Suppressor macrophage treated with lipopolysaccharide for 4 hours (primary cell): ENCODE measurements around the gene ITGA4.
A peak's percentile ranks its signal among the peaks of the same experiment; 100 is the strongest.

Experiments
- DNase-seq: peaks from one replicate; pipeline ENCODE4 v3.0.0-alpha.2; 2020

Gene ITGA4

GRCh38 chr2:181459621-181460021, 2.4 kb downstream of the ITGA4 start:
- no peak for DNase-seq

DNA sequence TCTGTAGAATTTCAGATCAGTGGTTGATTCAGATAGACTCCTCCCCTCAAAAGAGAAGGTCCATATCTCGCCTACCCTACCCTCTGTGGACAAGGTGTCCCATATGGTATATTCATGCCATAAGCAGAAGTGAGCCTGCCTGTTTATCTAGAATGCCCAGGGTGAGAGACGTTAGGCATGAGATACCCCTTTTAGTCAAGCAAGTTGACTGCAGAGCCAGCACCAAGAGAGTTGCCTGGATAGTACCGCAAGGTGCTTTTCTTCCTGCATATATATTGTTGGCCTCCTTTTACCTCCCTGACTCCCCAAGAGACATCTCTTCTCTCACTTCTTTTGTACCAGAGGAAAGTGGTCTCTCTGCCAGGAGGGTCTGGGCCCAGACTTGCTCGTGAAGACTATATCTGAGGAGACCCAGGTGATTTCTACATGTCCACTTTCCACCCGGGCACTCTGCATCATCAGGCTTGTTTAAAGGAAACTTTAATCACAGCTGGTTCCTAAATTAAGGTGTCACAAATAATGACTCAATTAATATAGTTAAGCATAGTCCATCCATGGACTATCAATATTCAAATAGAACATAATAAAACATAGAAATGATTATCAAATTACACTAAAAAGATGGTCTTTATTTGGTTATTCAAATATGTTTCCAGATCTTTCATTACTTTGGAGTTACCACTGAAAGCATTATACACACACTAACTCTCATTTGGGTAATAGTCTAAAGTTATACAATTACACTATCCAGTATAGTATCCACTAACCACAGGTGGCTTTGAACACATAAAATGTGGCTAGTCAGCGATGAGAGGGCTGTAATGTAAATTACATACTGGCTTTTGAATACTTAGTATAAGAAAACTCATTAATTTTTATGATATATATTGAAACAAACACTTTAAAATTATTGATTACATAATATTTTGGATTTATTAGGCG, 4.1 kb downstream of the ITGA4 start:
- DNase-seq, result no peak

DNA sequence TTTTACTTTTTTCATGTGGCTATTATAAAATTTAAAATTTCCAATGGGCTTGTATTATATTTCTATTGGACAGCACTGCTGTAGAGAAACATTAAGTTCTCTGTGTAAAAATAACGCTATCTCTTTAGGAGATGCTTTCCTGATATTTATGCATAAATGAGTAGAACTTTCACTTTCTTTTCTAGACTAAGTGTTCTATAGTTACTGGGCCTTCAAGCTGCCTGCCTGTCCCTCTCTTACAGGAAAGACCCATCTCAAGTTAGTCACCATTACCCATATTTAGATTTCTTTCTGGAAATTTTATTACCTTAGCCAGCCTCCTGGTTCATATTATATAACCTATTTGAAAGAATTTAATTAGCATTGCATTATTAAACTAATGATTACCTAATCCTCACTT, 4.8 kb downstream of the ITGA4 start:
- peak; percentile 54 for DNase-seq

- DNase-seq, result no peak
These were observed 6.4 kb downstream of the ITGA4 start for GRCh38 chr2:181463588-181463987.

DNA sequence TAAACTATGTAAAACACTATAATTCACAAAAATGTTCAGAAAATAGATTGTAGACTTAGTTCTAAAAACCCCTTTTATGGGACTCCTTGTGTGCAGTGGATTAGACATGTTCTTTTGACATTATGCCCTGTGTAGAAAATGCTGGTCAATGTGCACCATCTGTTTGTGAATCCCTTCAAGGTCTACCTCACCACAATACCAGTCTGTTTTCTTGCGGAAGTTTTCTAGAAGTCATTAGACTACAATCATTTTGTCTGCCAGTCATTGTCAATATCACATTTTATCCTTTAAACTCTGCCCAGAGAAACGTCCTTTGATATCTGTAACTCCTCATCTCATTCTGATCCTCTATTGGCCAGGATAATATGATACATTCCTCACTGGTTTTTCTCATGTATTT, 7.8 kb downstream of the ITGA4 start:
- no peak for DNase-seq

DNA sequence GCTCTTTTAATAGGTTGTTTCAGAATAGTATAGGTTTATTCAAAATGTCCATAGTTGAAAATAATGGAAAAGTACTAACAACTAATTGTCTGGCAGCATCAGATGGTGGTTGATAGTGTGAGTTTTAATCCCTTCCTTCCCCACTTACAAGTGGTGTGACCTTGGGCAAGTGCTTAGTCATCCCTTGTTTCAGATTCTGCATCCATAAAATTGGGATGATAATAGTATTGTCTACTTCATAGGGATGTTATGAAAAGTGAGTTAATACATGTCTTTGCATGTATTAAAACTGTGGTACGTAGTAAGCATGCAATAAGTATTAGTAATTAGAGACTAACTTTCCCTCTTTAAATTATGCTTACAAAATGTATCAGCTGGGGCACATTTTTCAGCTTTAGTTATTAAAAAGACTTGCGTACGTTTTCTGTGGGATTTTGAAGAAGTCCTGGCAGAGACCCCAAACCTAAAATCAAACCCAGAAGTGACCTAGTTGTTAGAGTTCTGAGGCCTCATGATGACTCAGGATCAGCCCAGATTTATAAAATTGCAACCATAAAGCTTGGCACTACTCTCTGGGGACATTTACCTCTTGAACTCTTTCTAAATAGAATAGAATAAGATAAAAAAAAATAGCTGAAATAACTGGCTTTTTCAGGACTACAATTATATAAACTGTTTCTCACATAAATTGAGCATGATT, 8.6 kb downstream of the ITGA4 start:
- DNase-seq, result peak; percentile 33

DNA sequence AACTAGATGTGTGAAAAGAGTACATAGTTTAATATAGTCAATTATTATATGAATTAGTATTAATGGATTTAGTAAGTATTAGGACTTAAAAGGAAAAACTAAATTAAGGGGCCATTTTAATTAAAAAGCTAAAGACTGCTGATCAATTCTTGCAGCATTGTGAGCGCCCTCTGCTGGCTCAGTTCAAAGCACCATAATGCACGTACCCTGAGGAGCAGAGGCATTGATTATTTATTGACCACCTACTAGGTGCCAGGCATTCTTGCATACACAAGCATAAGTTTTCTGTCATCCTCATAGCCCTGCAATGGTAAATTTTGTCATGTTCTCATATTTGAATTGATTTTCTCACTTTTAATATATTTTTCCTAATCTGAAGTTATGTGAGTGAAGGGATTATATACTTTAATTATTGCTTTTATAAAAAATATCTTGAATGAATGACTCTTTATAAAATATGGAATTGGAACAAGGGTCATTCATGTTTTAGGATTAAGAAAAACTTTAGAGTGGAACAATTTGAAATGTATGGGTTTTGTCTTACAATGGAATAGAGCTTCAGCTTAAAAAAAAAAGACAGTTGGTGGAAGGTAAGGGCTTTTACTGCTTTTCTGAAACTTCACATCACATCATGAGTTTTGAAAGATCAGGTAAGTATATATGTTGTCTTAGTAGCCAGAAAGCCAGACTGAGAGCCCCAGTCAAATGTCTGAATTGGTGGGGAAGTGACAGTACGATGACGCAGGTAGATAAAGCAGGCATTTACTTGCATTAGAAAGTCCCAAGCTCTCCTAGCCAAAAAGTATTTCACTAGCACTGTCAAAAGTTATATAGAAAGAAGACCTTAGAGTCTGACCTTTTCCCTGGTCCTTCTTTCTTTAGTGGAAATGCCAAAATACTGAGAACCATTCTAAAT, 9.7 kb downstream of the ITGA4 start:
- DNase-seq, result peak; percentile 71

DNA sequence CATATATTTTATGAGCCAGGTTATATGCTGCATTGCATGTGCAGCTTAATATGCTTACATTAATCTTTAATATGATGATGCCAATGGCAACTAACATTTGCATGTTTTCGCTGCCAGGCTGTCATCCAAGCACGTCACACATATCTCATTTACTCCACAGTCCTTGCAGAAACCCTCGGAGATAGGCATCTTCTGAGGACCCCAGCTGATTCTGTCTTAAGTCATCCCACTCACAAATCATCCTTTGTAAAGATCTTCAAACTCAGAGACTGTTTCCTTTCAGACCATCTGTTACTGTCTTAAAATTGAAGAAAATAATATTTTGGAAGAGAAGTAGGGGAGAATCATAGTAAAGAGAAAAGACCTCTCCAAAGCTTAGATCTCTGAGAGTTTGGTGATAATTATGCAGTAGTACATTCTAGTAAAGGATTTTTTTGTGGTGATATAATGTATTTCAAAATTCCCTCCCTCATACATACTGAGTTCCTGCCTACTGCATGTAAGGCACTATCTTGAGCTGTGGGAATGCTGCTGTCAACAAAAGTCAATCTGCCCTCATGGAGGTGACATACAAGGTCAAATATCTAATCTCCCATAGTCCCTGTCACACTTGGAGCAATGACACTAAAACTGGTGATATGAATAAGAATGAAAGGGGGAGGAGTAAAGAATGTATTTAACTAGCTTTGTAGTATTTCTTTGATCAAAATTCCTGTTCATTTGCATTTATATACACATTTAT, 11.0 kb downstream of the ITGA4 start:
- no peak for DNase-seq

- DNase-seq, result no peak
These were observed 11.6 kb downstream of the ITGA4 start for GRCh38 chr2:181468811-181469210.

- no peak for DNase-seq
These were observed 14.0 kb downstream of the ITGA4 start for GRCh38 chr2:181471226-181471625.

DNA sequence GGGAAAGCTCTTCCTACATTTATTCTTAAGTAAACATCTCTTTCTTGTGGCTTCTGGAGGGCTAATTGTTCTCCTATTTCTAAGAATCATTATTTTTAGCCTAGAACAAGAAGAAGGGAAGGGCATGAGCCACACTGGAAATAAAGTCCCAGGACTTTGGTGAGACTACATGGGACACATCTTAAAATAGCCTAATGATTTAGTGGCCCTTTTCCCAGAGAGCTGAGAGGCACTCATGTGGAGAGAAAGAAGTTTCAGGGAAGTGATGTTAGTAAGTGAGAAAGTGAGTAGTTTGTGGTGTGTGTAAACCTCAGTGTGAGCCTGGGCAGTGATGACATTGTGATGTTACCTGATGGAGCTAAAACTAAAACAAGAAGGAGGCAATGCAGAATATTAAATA, 14.6 kb downstream of the ITGA4 start:
- DNase-seq, result no peak

DNA sequence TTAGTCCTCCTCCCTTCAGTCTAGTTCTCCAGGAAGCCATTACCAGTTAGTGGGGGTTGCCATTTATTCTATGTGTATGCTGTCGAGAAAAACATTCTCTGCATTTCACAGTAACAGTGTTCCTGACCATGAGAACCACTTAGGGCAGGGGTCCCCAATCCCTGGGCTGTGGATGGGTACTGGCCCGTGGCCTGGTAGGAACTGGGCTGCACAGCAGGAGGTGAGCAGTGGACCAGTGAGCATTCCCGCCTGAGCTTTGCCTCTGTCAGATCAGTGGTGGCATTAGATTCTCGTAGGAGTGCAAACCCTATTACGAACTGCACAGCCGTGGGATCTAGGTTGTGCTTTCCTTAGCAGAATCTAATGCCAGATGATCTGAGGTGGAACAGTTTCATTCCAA, 15.8 kb downstream of the ITGA4 start:
- DNase-seq, result no peak

GRCh38 chr2:181474222-181474881, 17.2 kb downstream of the ITGA4 start:
- no peak for DNase-seq

DNA sequence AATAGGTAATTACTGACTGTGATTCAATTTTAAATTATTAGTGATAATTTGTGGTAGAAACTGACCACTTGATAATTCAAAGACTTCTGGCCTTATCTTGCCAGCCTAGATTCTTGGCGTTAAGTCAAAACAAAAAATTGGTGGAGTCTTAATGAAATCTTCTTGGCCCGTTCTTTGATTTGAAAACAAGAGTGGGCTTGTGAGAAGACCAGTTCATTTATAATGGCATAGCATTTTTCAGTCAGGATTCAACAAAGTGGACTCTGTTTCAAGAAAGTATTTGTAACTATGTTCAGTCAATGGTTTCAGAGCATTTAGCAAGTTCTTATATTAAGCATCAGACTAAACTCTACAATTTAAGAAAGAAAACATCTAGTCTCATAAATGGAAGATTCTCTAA, 26.0 kb downstream of the ITGA4 start:
- DNase-seq, result no peak

GRCh38 chr2:181483876-181484275, 26.7 kb downstream of the ITGA4 start:
- DNase-seq, result no peak

GRCh38 chr2:181484851-181485637, 27.9 kb downstream of the ITGA4 start:
- peak; percentile 22 for DNase-seq

DNA sequence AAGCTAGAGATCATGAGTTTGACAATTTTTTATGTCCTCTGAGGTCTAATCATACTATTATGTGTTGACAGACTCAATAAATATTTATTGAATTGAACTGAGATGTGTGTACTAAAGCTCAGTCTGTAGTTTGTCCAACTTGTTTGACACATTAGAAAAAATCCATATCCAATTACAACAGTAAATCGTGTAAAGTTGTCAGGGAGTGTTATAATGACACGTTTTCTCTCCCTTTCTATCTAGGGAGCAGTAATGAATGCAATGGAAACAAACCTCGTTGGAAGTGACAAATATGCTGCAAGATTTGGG, 28.4 kb downstream of the ITGA4 start:
- no peak for DNase-seq

DNA sequence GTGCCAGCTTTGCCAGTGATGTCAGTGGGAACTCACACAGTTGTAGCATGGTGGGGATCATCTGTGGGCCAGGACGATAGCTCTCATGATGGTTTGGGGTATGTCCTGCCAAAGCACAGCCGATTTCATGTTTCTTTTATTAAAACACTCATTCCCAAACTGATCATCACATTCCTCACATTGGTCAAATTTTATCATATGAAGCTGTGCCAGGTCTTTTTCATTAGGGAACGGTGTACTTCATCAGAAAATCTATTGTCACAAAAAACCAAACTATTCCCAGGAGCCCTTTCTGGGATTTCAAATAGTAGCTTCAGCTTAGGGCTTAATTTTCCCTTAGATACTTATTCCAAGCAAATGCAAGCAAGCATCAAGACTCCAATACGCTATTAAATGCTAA, 42.0 kb downstream of the ITGA4 start:
- DNase-seq, result no peak

DNA sequence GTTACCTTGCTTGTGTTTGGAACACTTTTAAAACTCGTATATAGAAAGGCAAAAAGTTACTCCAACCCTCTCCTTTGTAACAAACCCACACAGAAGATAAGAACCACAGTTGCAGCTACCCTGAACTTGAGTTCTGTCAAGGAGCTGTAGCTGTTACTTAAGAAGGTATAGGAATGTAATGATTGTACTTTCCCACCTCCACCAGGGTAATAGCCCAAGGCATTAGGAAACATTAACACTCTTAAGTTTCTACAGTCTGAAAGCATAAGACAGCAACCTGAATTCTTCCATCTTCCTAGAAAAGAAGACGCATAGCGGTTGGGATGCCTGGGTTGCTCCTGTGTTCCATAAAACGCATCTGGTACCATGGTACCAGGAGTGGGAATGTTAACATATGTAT, 43.0 kb downstream of the ITGA4 start:
- no peak for DNase-seq

DNA sequence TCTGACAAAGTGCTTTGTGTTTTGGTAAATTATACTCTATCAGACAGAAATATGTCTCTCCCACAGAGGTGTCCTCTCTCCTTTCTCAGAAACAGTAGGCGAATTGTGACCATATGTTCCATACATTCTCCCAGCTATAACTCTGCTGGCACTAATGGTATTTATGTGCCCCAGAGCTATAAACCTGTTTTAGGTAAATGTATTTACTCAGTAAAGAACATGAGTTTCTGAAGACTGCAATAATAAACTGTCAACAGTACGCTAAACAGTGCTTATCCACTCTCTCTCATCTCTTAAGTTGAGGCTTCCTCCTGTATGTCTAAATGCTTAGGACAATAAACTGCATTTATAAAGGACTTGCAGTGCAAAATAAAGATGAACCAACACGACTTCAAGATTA, 58.5 kb downstream of the ITGA4 start:
- DNase-seq, result no peak

- no peak for DNase-seq
These were observed 59.8 kb downstream of the ITGA4 start for GRCh38 chr2:181516992-181517391.
